SK-N-SH treated with all-trans-retinoic acid at 6 μM for 48 hours (cell line): ENCODE data around the gene REEP1.
"Not testable (repeated sequence)": the region's sequence is repeated elsewhere in the genome, so short reads cannot be mapped to it uniquely, and the experiment has no call there.

Source experiments
- ATAC-seq: fragments of 200-7000 bp; cut with Tn5 transposase; 3 replicates; pipeline ENCODE4 v1.9.1; 2020; ENCODE audit warnings: mild to moderate bottlenecking, moderate library complexity
- ARNTL ChIP-seq: fragments of 450-650 bp; formaldehyde crosslinking; IDR thresholded peaks from 2 replicates; pipeline ENCODE4 v1.5.0; 2020; ENCODE audit warnings: low read depth, mild to moderate bottlenecking, moderate library complexity, borderline replicate concordance
- BACH2 ChIP-seq: fragments of 250-450 bp; sonication (Bioruptor Pico); IDR thresholded peaks from 2 replicates; pipeline ENCODE4 v1.9.0; 2021; ENCODE audit warnings: mild to moderate bottlenecking, borderline replicate concordance
- CREB5 ChIP-seq: fragments of 250-450 bp; sonication (Bioruptor Pico); IDR thresholded peaks from 2 replicates; pipeline ENCODE4 v1.5.1; 2020; ENCODE audit warnings: low read depth, mild to moderate bottlenecking, moderate library complexity
- CSRNP3 ChIP-seq: fragments of 250-450 bp; sonication (Bioruptor Pico); IDR thresholded peaks from 2 replicates; pipeline ENCODE4 v1.5.1; 2021; ENCODE audit warnings: mild to moderate bottlenecking, moderate library complexity
- ESRRG ChIP-seq: fragments of 250-450 bp; sonication (Bioruptor Pico); IDR thresholded peaks from 2 replicates; pipeline ENCODE4 v1.6.1; 2021; ENCODE audit warnings: mild to moderate bottlenecking
- GLIS3 ChIP-seq: fragments of 250-450 bp; sonication (Bioruptor Pico); IDR thresholded peaks from 2 replicates; pipeline ENCODE4 v1.5.0; 2020; ENCODE audit warnings: mild to moderate bottlenecking, moderate library complexity
- ISL1 ChIP-seq: fragments of 250-450 bp; sonication (Bioruptor Pico); IDR thresholded peaks from 2 replicates; pipeline ENCODE4 v2.1.2; 2022; ENCODE audit warnings: mild to moderate bottlenecking, moderate library complexity
- PATZ1 ChIP-seq: fragments of 250-450 bp; sonication (Bioruptor Pico); IDR thresholded peaks from 2 replicates; pipeline ENCODE4 v1.8.0; 2020; ENCODE audit warnings: mild to moderate bottlenecking, moderate library complexity, borderline replicate concordance
- POU6F1 ChIP-seq: fragments of 250-450 bp; sonication (Bioruptor Pico); IDR thresholded peaks from 2 replicates; pipeline ENCODE4 v1.8.0; 2021; ENCODE audit warnings: low read depth, mild to moderate bottlenecking, moderate library complexity, borderline replicate concordance
- PPARA ChIP-seq: fragments of 250-450 bp; sonication (Bioruptor Pico); IDR thresholded peaks from 2 replicates; pipeline ENCODE4 v1.5.0; 2020; ENCODE audit warnings: mild to moderate bottlenecking, borderline replicate concordance
- RARB ChIP-seq: fragments of 250-450 bp; sonication (Bioruptor Pico); IDR thresholded peaks from 2 replicates; pipeline ENCODE4 v1.8.0; 2021; ENCODE audit warnings: mild to moderate bottlenecking, moderate library complexity
- SNAI2 ChIP-seq: fragments of 250-450 bp; sonication (Bioruptor Pico); IDR thresholded peaks from 2 replicates; pipeline ENCODE4 v1.5.0; 2020; ENCODE audit warnings: mild to moderate bottlenecking, moderate library complexity
- TCF4 ChIP-seq: fragments of 250-450 bp; sonication (Bioruptor Pico); IDR thresholded peaks from 2 replicates; pipeline ENCODE4 v1.8.0; 2021; ENCODE audit warnings: mild to moderate bottlenecking, moderate library complexity, borderline replicate concordance
- TOX ChIP-seq: fragments of 250-450 bp; sonication (Bioruptor Pico); IDR thresholded peaks from 2 replicates; pipeline ENCODE4 v1.8.0; 2021; ENCODE audit warnings: mild to moderate bottlenecking, moderate library complexity, borderline replicate concordance
- TSHZ2 ChIP-seq: fragments of 250-450 bp; sonication (Bioruptor Pico); IDR thresholded peaks from 2 replicates; pipeline ENCODE4 v1.5.0; 2020; ENCODE audit warnings: mild to moderate bottlenecking, moderate library complexity
- ZFP3 ChIP-seq: fragments of 250-450 bp; sonication (Bioruptor Pico); IDR thresholded peaks from 2 replicates; pipeline ENCODE4 v1.5.0; 2020; ENCODE audit warnings: mild to moderate bottlenecking, moderate library complexity
- ZFP30 ChIP-seq: fragments of 450-650 bp; formaldehyde crosslinking; IDR thresholded peaks from 2 replicates; pipeline ENCODE4 v1.5.0; 2022; ENCODE audit warnings: mild to moderate bottlenecking, moderate library complexity
- ZNF8 ChIP-seq: fragments of 450-650 bp; formaldehyde crosslinking; IDR thresholded peaks from 2 replicates; pipeline ENCODE4 v1.5.0; 2020; ENCODE audit warnings: mild to moderate bottlenecking, moderate library complexity

REEP1 gene

GRCh38 chr2:86202336-86202692 is 135.1 kb downstream of the REEP1 start:
- no peak for TF ChIP-seq ZNF8 (CRISPR knock-in tag)
- no peak for TF ChIP-seq ZFP3
- TF ChIP-seq CREB5 (CRISPR knock-in tag): no peak
- no peak for TF ChIP-seq TCF4 (CRISPR knock-in tag)
- TF ChIP-seq POU6F1: no peak
- no peak for TF ChIP-seq ISL1 (CRISPR knock-in tag)
- no peak for TF ChIP-seq BACH2 (CRISPR knock-in tag)
- no peak for TF ChIP-seq GLIS3 (CRISPR knock-in tag)
- no peak for TF ChIP-seq ZFP30
- no peak for TF ChIP-seq TOX (CRISPR knock-in tag)
- TF ChIP-seq CSRNP3 (CRISPR knock-in tag): no peak
- no peak for ATAC-seq

GRCh38 chr2:86201671-86202335 is 135.6 kb downstream of the REEP1 start:
- TF ChIP-seq CREB5 (CRISPR knock-in tag) (no peak), RARB (no peak), GLIS3 (CRISPR knock-in tag) (no peak)
- no peak for ATAC-seq

GRCh38 chr2:86200564-86200963 is 136.9 kb downstream of the REEP1 start:
- not testable (repeated sequence) for ATAC-seq

- ATAC-seq: no peak
- TF ChIP-seq RARB (no peak), GLIS3 (CRISPR knock-in tag) (no peak), PPARA (CRISPR knock-in tag) (no peak), ARNTL (CRISPR knock-in tag) (no peak), ESRRG (CRISPR knock-in tag) (no peak), PATZ1 (CRISPR knock-in tag) (no peak), ZFP30 (no peak), TOX (CRISPR knock-in tag) (no peak), TSHZ2 (CRISPR knock-in tag) (no peak), SNAI2 (CRISPR knock-in tag) (no peak)
Observed at GRCh38 chr2:86199834-86200177, 137.6 kb downstream of the REEP1 start.
